Transverse colon (tissue), 4 donors: ENCODE data around the gene HDAC9. TPM values are rescaled to one million over a fixed set of nuclear protein-coding genes. Genes with fewer than 3 reads are reported as not detected.

Experiments
- DNase-seq: peaks from one replicate; pipeline ENCODE4 v3.0.0-alpha.2; 2019
- H3K27ac ChIP-seq, 4 donors: fragments of 200-600 bp; sonication (generic); 2 replicates each; pipeline ENCODE4 v1.5.1; 2016 to 2018; ENCODE audit warnings: inconsistent platforms in 4 of 4
- H3K27me3 ChIP-seq: fragments of 200-600 bp; sonication (generic); 2 replicates; pipeline ENCODE4 v1.5.1; 2017; ENCODE audit warnings: inconsistent platforms
- H3K36me3 ChIP-seq, 4 donors: fragments of 200-600 bp; sonication (generic); 2 replicates each; pipeline ENCODE4 v1.5.1; 2017 to 2019; ENCODE audit warnings: inconsistent platforms in 4 of 4
- H3K4me1 ChIP-seq, 4 donors: fragments of 200-600 bp; sonication (generic); 2 replicates each; pipeline ENCODE4 v1.5.1; 2017 to 2020; ENCODE audit warnings: inconsistent platforms in 4 of 4
- H3K4me3 ChIP-seq, 4 donors: fragments of 200-600 bp; sonication (generic); 1 replicate in 1 of 4; 2 replicates in 3 of 4; pipeline versions ENCODE4 v1.5.1 to v1.6.1; 2017 to 2019; ENCODE audit warnings: inconsistent platforms in 4 of 4
- H3K9me3 ChIP-seq, 2 donors: fragments of 200-600 bp; sonication (generic); 2 replicates each; pipeline ENCODE4 v1.5.1; 2017 to 2019; ENCODE audit warnings: inconsistent platforms in 2 of 2
- CTCF ChIP-seq, 5 experiments: fragments of 200-600 bp in 3 of 5; fragments of 450-650 bp in 2 of 5; sonication (generic) in 3 of 5; IDR thresholded peaks; 1 replicate in 2 of 5; 2 replicates in 3 of 5; pipeline ENCODE4 v1.5.1; 2016 to 2017; ENCODE audit warnings: antibody characterized with exemption in 5 of 5, inconsistent platforms in 3 of 5, mild to moderate bottlenecking in 2 of 5, moderate library complexity in 1 of 5
- EP300 ChIP-seq: sonication (generic); formaldehyde crosslinking; IDR thresholded peaks from one replicate; pipeline ENCODE4 v1.6.1; 2017; ENCODE audit warnings: antibody characterized with exemption, low read depth
- POLR2A ChIP-seq: fragments of 450-650 bp; IDR thresholded peaks from one replicate; pipeline ENCODE4 v1.6.1; 2016; ENCODE audit warnings: antibody characterized with exemption, mild to moderate bottlenecking, moderate library complexity
- POLR2AphosphoS5 ChIP-seq, 3 donors: sonication (generic); formaldehyde crosslinking; IDR thresholded peaks; one replicate each; pipeline ENCODE4 v1.6.1; 2016; ENCODE audit warnings: antibody characterized with exemption in 3 of 3
- WGBS, 2 donors: methylation state at CpG; one replicate each; pipeline ENCODE4 v1.1.5; 2018; ENCODE audit warnings: low coverage in 1 of 2; 5-methylcytosine and 5-hydroxymethylcytosine counted together
- in situ Hi-C, 4 donors: fragments of 200-750 bp; cut with MboI; loops; one replicate each; pipeline versions ENCODE4 v1.15.0 to v1.15.1; 2017; ENCODE audit warnings: low sequenced_read_pairs in 3 of 4, low pct_ligation_motif_present in 1 of 4, low pct_unique_long_range_greater_than_20kb in 1 of 4
- intact Hi-C: fragments of 100-400 bp; cut with DNase I; formaldehyde crosslinking; loops from one replicate; pipeline ENCODE4 v1.15.1; 2023; ENCODE audit warnings: low total_unique reads
- total RNA-seq, 4 donors: library from RNA; depleted of rRNA; stranded (reverse); fragments of >200 nt; gene quantifications; one replicate each; pipeline ENCODE4 v1.1.0, GENCODE V29; 2016

HDAC9 gene
- total RNA-seq, 4 donors from 2014 or later = 6.0 to 47.5 (median 33.7) TPM

GRCh38 chr7:18667466-18667865, 171.9 kb downstream of the HDAC9 start:
- WGBS, 2 donors = 25 to 34% methylated on average over 1 of the region's 1 CpG
- intact Hi-C loops (no loop called here), in situ Hi-C loops (loop anchor here in 3 of 4 donors (10.0 to 25.0 kb wide), 3 partner anchors 73 to 313 kb away; no protein-coding TSS in a partner anchor)
- no peaks in the 10 kb centered on the region for H3K36me3 ChIP-seq
- no peak overlapping the region for H3K27ac ChIP-seq
- no peak overlapping the region for H3K4me3 ChIP-seq
- H3K27me3 ChIP-seq = no peaks in the 10 kb centered on the region
- DNase-seq = no peak
- peaks cover 0 to 6% (median 0%) of the 10 kb centered on the region in 4 donors for H3K4me1 ChIP-seq
- no peaks in the 10 kb centered on the region for H3K9me3 ChIP-seq
- TF ChIP-seq EP300 = no peak
- TF ChIP-seq CTCF (IDR thresholded peaks at IDR 0.05) = no peak
- TF ChIP-seq POLR2A = no peak
- no peak for TF ChIP-seq POLR2AphosphoS5 (IDR thresholded peaks at IDR 0.05)

- Histone ChIP-seq H3K4me1 (peaks cover 0 to 6% (median 0%) of the 10 kb centered on the region in 4 donors), H3K27me3 (no peaks in the 10 kb centered on the region), H3K4me3 (no peak overlapping the region), H3K9me3 (no peaks in the 10 kb centered on the region), H3K27ac (no peak overlapping the region), H3K36me3 (no peaks in the 10 kb centered on the region)
- TF ChIP-seq CTCF (IDR thresholded peaks at IDR 0.05) = no peak
- no peak for TF ChIP-seq POLR2AphosphoS5 (IDR thresholded peaks at IDR 0.05)
- DNase-seq = no peak
- intact Hi-C loops = no loop called here
- in situ Hi-C loops = loop anchor here in 1 of 4 donors (25.0 kb wide), 1 partner anchor 309 kb away; no protein-coding TSS in a partner anchor
- 73 to 94% methylated on average over 3 to 5 of the region's 5 CpGs for WGBS, 2 donors
Observed at GRCh38 chr7:18671176-18671575, 175.6 kb downstream of the HDAC9 start.

GRCh38 chr7:18675579-18675978, 180.0 kb downstream of the HDAC9 start:
- no peak overlapping the region for H3K27ac ChIP-seq
- H3K4me3 ChIP-seq = no peak overlapping the region
- in situ Hi-C loops = loop anchor here in 2 of 4 donors (5.0 to 25.0 kb wide), 2 partner anchors 328 to 987 kb away; no protein-coding TSS in a partner anchor
- WGBS, 2 donors = 71 to 86% methylated on average over 2 of the region's 2 CpGs
- H3K9me3 ChIP-seq = no peaks in the 10 kb centered on the region
- TF ChIP-seq POLR2AphosphoS5 (IDR thresholded peaks at IDR 0.05) (no peak), EP300 (no peak), POLR2A (no peak), CTCF (IDR thresholded peaks at IDR 0.05) (no peak)
- H3K27me3 ChIP-seq = no peaks in the 10 kb centered on the region
- intact Hi-C loops = no loop called here
- H3K36me3 ChIP-seq = no peaks in the 10 kb centered on the region
- H3K4me1 ChIP-seq = no peaks in the 10 kb centered on the region
- DNase-seq = no peak

- in situ Hi-C loops = loop anchor here in 2 of 4 donors (5.0 to 25.0 kb wide), 2 partner anchors 332 to 983 kb away; no protein-coding TSS in a partner anchor
- Histone ChIP-seq H3K36me3 (no peaks in the 10 kb centered on the region), H3K4me3 (no peak overlapping the region), H3K27me3 (no peaks in the 10 kb centered on the region), H3K4me1 (no peaks in the 10 kb centered on the region), H3K27ac (no peak overlapping the region), H3K9me3 (no peaks in the 10 kb centered on the region)
- intact Hi-C loops = no loop called here
- TF ChIP-seq POLR2AphosphoS5 (IDR thresholded peaks at IDR 0.05) (no peak), CTCF (IDR thresholded peaks at IDR 0.05) (no peak), POLR2A (no peak), EP300 (no peak)
- DNase-seq = no peak
- 96 to 100% methylated on average over 1 of the region's 1 CpG for WGBS, 2 donors
Observed at GRCh38 chr7:18679261-18679660, 183.7 kb downstream of the HDAC9 start.
